ENCODE data around the gene TFR2. TPM values are rescaled to one million over a fixed set of nuclear protein-coding genes. Genes with fewer than 3 reads are reported as not detected.
A peak's percentile ranks its signal among the peaks of the same experiment; 100 is the strongest.

The TFR2 gene
- polyA plus RNA-seq, 1 experiment: 0.49 TPM

- Histone ChIP-seq H3K36me3 (ENCODE audit: control insufficient read depth, insufficient read depth, low read length) (no peaks in the 10 kb centered on the region), H3K27me3 (ENCODE audit: control insufficient read depth, insufficient read depth, low read length) (no peaks in the 10 kb centered on the region), H3K4me3 (ENCODE audit: low read depth, low read length) (no peak overlapping the region)
- ChIA-PET CTCF (interaction anchor here (1.1 to 1.9 kb wide), 4 partner anchors 9 to 31 kb away, joined by 3 to 8 read pairs (median 6); no protein-coding TSS in a partner anchor), POLR2A (no interaction called here)
- no peak for DNase-seq (ENCODE audit: low read depth)
- TF ChIP-seq CTCF (IDR thresholded peaks at IDR 0.05; ENCODE audit: insufficient read depth, low read depth, low read length): no peak
These were observed 51.1 kb downstream of the TFR2 start for GRCh38 chr7:100590077-100590737.

GRCh38 chr7:100589341-100589947 lies 51.9 kb downstream of the TFR2 start:
- H3K36me3 ChIP-seq (ENCODE audit: control insufficient read depth, insufficient read depth, low read length): no peaks in the 10 kb centered on the region
- DNase-seq (ENCODE audit: low read depth): no peak
- CTCF ChIA-PET: interaction anchor here (0.7 to 1.9 kb wide), 9 partner anchors 10 to 120 kb away, joined by 3 to 8 read pairs (median 3); partner anchors contain the start of gene POP7
- POLR2A ChIA-PET: interaction anchor here (0.5 kb wide), 1 partner anchor 13 kb away, joined by 3 read pairs; the partner anchor contains the start of gene PCOLCE
- TF ChIP-seq CTCF (IDR thresholded peaks at IDR 0.05; ENCODE audit: insufficient read depth, low read depth, low read length): no peak
- no peaks in the 10 kb centered on the region for H3K27me3 ChIP-seq (ENCODE audit: control insufficient read depth, insufficient read depth, low read length)
- H3K4me3 ChIP-seq (ENCODE audit: low read depth, low read length): no peak overlapping the region

GRCh38 chr7:100588438-100588837 lies 52.9 kb downstream of the TFR2 start:
- CTCF ChIA-PET: interaction anchor here (0.8 to 1.9 kb wide), 10 partner anchors 11 to 119 kb away, joined by 3 to 8 read pairs (median 3); partner anchors contain the start of genes MOSPD3 and POP7
- POLR2A ChIA-PET: no interaction called here
- no peaks in the 10 kb centered on the region for H3K27me3 ChIP-seq (ENCODE audit: control insufficient read depth, insufficient read depth, low read length)
- no peak for DNase-seq (ENCODE audit: low read depth)
- H3K4me3 ChIP-seq (ENCODE audit: low read depth, low read length): no peak overlapping the region
- peak; percentile 42; the same call in 1 of the 2 replicates for TF ChIP-seq CTCF (IDR thresholded peaks at IDR 0.05; ENCODE audit: insufficient read depth, low read depth, low read length)
- no peaks in the 10 kb centered on the region for H3K36me3 ChIP-seq (ENCODE audit: control insufficient read depth, insufficient read depth, low read length)

GRCh38 chr7:100586266-100587025 lies 54.9 kb downstream of the TFR2 start, which contains the start of gene FBXO24:
Gene FBXO24 (plus strand): TSS chr7:100586328. CDS start chr7:100586626, 298 bp downstream.
- no peaks in the 10 kb centered on the region for H3K27me3 ChIP-seq (ENCODE audit: control insufficient read depth, insufficient read depth, low read length)
- H3K36me3 ChIP-seq (ENCODE audit: control insufficient read depth, insufficient read depth, low read length): peaks cover 7% of the 10 kb centered on the region
- H3K4me3 ChIP-seq (ENCODE audit: low read depth, low read length): peak within 1 kb of the TSS; percentile 98
- ChIA-PET POLR2A (interaction anchor here (0.5 to 1.3 kb wide), 5 partner anchors 15 to 243 kb away, joined by 3 to 8 read pairs (median 3); partner anchors contain the start of genes PCOLCE and ZCWPW1), CTCF (interaction anchor here (0.7 to 6.0 kb wide), 13 partner anchors 9 to 266 kb away, joined by 3 to 42 read pairs (median 5); partner anchors contain the start of genes GIGYF1, PCOLCE and SLC12A9)
- peak; percentile 99 for DNase-seq (ENCODE audit: low read depth)
- no peak for TF ChIP-seq CTCF (IDR thresholded peaks at IDR 0.05; ENCODE audit: insufficient read depth, low read depth, low read length)

Data from BJ (cell line).